WTC11 (cell line): ENCODE data around the gene RPL36. TPM values are rescaled to one million over a fixed set of nuclear protein-coding genes. Genes with fewer than 3 reads are reported as not detected.

ENCODE experiments used
- ATAC-seq: fragments of 200-7000 bp; cut with Tn5 transposase; 2 replicates; pipeline ENCODE4 v1.10.0; 2021; ENCODE audit warnings: mild to moderate bottlenecking, moderate library complexity
- CTCF ChIA-PET: fragments of 300-600 bp; sonication (Branson Sonifier 250); formaldehyde crosslinking; loops from one replicate; lab custom pipeline; 2021; ENCODE audit warnings: antibody characterized with exemption; lab: Charles Lee
- POLR2A ChIA-PET: fragments of 350-600 bp; sonication (Branson Sonifier 250); formaldehyde crosslinking; loops from one replicate; lab custom pipeline; 2021; ENCODE audit warnings: antibody characterized with exemption; lab: Charles Lee
- DNase-seq: peaks from one replicate; pipeline ENCODE4 v3.0.0; 2021; ENCODE audit warnings: low spot score
- H3K27ac Mint-ChIP-seq: 2 replicates; pipeline ENCODE4 v1.8.0; 2021; ENCODE audit warnings: mixed read lengths
- H3K27me3 Mint-ChIP-seq: 2 replicates; pipeline ENCODE4 v1.8.0; 2021; ENCODE audit warnings: low read depth, mild to moderate bottlenecking, moderate library complexity, mixed read lengths
- H3K36me3 Mint-ChIP-seq: 2 replicates; pipeline ENCODE4 v1.8.0; 2021; ENCODE audit warnings: mixed read lengths
- H3K4me1 Mint-ChIP-seq: 2 replicates; pipeline ENCODE4 v1.8.0; 2022; ENCODE audit warnings: mixed read lengths
- H3K4me3 Mint-ChIP-seq: 2 replicates; pipeline ENCODE4 v1.8.0; 2021; ENCODE audit warnings: mild to moderate bottlenecking, moderate library complexity, mixed read lengths
- H3K9me3 Mint-ChIP-seq: 2 replicates; pipeline ENCODE4 v1.8.0; 2021; ENCODE audit warnings: mixed read lengths
- ATF1 ChIP-seq: sonication (generic); formaldehyde crosslinking; IDR thresholded peaks from 2 replicates; pipeline ENCODE4 v1.8.1; 2023; ENCODE audit warnings: mild to moderate bottlenecking, moderate library complexity, missing genetic modification reagents
- CREM ChIP-seq: sonication (generic); formaldehyde crosslinking; IDR thresholded peaks from 2 replicates; pipeline ENCODE4 v1.8.1; 2022; ENCODE audit warnings: mild to moderate bottlenecking, missing genetic modification reagents, moderate library complexity
- FOXJ3 ChIP-seq: sonication (generic); formaldehyde crosslinking; IDR thresholded peaks from 2 replicates; pipeline ENCODE4 v1.9.0; 2021; ENCODE audit warnings: missing genetic modification reagents, mild to moderate bottlenecking, borderline replicate concordance
- GABPB1 ChIP-seq: sonication (generic); formaldehyde crosslinking; IDR thresholded peaks from 2 replicates; pipeline ENCODE4 v1.8.1; 2023; ENCODE audit warnings: mild to moderate bottlenecking, missing genetic modification reagents
- JAZF1 ChIP-seq: fragments of 250-450 bp; sonication (Bioruptor Pico); IDR thresholded peaks from 2 replicates; pipeline ENCODE4 v1.9.0; 2021; ENCODE audit warnings: moderate library complexity, mild to moderate bottlenecking, inconsistent platforms
- NFE2L1 ChIP-seq: sonication (generic); formaldehyde crosslinking; IDR thresholded peaks from 2 replicates; pipeline ENCODE4 v1.8.1; 2023; ENCODE audit warnings: missing genetic modification reagents
- RELA ChIP-seq: sonication (generic); formaldehyde crosslinking; IDR thresholded peaks from 2 replicates; pipeline ENCODE4 v1.8.1; 2022; ENCODE audit warnings: missing genetic modification reagents, mild to moderate bottlenecking, borderline replicate concordance
- TCF7 ChIP-seq: sonication (generic); formaldehyde crosslinking; IDR thresholded peaks from 2 replicates; pipeline ENCODE4 v1.8.0; 2022; ENCODE audit warnings: mild to moderate bottlenecking, low read depth, missing genetic modification reagents, moderate library complexity
- TEAD1 ChIP-seq: sonication (generic); formaldehyde crosslinking; IDR thresholded peaks from 2 replicates; pipeline ENCODE4 v1.8.0; 2022; ENCODE audit warnings: mild to moderate bottlenecking, missing genetic modification reagents
- ZNF671 ChIP-seq: fragments of 250-450 bp; sonication (Bioruptor Pico); IDR thresholded peaks from 2 replicates; pipeline ENCODE4 v1.8.0; 2021; ENCODE audit warnings: mild to moderate bottlenecking
- total RNA-seq: library from RNA; stranded (reverse); gene quantifications from 3 replicates; pipeline ENCODE4 v1.2.3, GENCODE V29; 2021
- TF ChIP-seq, protein P1 (sequence below): sonication (generic); formaldehyde crosslinking; IDR thresholded peaks from 2 replicates; pipeline ENCODE4 v1.8.0; 2022; ENCODE audit warnings: missing genetic modification reagents
- TF ChIP-seq, protein P2 (sequence below): sonication (generic); formaldehyde crosslinking; IDR thresholded peaks from 2 replicates; pipeline ENCODE4 v1.8.1; 2022; ENCODE audit warnings: low read depth, mild to moderate bottlenecking, moderate library complexity, missing genetic modification reagents, borderline replicate concordance
- TF ChIP-seq, protein P3 (sequence below): fragments of 250-450 bp; sonication (Bioruptor Pico); IDR thresholded peaks from 2 replicates; pipeline ENCODE4 v1.9.0; 2021; ENCODE audit warnings: mild to moderate bottlenecking, borderline replicate concordance
- TF ChIP-seq, protein P4 (sequence below): sonication (generic); formaldehyde crosslinking; IDR thresholded peaks from 2 replicates; pipeline ENCODE4 v1.8.1; 2022; ENCODE audit warnings: mild to moderate bottlenecking, moderate library complexity, missing genetic modification reagents

RPL36 gene
- total RNA-seq, 1 experiment from 2014 or later = 1,080 TPM

DNA sequence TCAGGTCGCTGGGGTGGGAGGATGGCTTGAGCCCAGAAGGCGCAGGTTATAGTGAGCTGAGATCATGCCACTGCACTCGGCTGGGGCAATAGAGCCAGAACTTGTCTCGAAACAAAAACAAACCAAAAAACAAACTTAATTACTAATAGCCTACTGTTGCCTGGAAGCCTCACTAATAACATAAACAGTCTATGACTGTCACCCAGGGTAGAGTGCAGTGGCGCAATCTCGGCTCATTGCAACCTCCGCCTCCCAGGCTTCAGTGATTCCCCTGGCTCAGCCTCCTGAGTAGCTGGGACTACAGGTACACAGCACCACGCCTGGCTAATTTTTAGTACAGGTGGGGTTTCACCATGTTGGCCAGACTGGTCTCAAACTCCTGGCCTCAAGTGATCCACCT lies 48.3 kb downstream of the RPL36 start:
- ATAC-seq (no peak), DNase-seq (no peak)
- H3K4me3 Mint-ChIP-seq = no peak overlapping the region
- H3K27ac Mint-ChIP-seq = no peak overlapping the region
- H3K36me3 Mint-ChIP-seq = no peaks in the 10 kb centered on the region
- H3K9me3 Mint-ChIP-seq = peaks cover 8% of the 10 kb centered on the region
- POLR2A ChIA-PET = no interaction called here
- H3K27me3 Mint-ChIP-seq = peaks cover 16% of the 10 kb centered on the region
- CTCF ChIA-PET = interaction anchor here (0.7 to 0.8 kb wide), 2 partner anchors 205 to 229 kb away, joined by 3 to 4 read pairs; no protein-coding TSS in a partner anchor
- TF ChIP-seq ATF1 (CRISPR knock-in tag) (no peak), CREM (no peak), GABPB1 (CRISPR knock-in tag) (no peak), FOXJ3 (no peak), NFE2L1 (no peak), TEAD1 (CRISPR knock-in tag) (no peak), RELA (CRISPR knock-in tag) (no peak), JAZF1 (CRISPR knock-in tag) (no peak), ZNF671 (CRISPR knock-in tag) (no peak), TCF7 (no peak)
- TF ChIP-seq, protein P1, sequence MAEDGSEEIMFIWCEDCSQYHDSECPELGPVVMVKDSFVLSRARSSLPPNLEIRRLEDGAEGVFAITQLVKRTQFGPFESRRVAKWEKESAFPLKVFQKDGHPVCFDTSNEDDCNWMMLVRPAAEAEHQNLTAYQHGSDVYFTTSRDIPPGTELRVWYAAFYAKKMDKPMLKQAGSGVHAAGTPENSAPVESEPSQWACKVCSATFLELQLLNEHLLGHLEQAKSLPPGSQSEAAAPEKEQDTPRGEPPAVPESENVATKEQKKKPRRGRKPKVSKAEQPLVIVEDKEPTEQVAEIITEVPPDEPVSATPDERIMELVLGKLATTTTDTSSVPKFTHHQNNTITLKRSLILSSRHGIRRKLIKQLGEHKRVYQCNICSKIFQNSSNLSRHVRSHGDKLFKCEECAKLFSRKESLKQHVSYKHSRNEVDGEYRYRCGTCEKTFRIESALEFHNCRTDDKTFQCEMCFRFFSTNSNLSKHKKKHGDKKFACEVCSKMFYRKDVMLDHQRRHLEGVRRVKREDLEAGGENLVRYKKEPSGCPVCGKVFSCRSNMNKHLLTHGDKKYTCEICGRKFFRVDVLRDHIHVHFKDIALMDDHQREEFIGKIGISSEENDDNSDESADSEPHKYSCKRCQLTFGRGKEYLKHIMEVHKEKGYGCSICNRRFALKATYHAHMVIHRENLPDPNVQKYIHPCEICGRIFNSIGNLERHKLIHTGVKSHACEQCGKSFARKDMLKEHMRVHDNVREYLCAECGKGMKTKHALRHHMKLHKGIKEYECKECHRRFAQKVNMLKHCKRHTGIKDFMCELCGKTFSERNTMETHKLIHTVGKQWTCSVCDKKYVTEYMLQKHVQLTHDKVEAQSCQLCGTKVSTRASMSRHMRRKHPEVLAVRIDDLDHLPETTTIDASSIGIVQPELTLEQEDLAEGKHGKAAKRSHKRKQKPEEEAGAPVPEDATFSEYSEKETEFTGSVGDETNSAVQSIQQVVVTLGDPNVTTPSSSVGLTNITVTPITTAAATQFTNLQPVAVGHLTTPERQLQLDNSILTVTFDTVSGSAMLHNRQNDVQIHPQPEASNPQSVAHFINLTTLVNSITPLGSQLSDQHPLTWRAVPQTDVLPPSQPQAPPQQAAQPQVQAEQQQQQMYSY (CRISPR knock-in tag) = no peak
- TF ChIP-seq, protein P2, sequence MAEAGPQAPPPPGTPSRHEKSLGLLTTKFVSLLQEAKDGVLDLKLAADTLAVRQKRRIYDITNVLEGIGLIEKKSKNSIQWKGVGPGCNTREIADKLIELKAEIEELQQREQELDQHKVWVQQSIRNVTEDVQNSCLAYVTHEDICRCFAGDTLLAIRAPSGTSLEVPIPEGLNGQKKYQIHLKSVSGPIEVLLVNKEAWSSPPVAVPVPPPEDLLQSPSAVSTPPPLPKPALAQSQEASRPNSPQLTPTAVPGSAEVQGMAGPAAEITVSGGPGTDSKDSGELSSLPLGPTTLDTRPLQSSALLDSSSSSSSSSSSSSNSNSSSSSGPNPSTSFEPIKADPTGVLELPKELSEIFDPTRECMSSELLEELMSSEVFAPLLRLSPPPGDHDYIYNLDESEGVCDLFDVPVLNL (CRISPR knock-in tag) = no peak
- TF ChIP-seq, protein P3, sequence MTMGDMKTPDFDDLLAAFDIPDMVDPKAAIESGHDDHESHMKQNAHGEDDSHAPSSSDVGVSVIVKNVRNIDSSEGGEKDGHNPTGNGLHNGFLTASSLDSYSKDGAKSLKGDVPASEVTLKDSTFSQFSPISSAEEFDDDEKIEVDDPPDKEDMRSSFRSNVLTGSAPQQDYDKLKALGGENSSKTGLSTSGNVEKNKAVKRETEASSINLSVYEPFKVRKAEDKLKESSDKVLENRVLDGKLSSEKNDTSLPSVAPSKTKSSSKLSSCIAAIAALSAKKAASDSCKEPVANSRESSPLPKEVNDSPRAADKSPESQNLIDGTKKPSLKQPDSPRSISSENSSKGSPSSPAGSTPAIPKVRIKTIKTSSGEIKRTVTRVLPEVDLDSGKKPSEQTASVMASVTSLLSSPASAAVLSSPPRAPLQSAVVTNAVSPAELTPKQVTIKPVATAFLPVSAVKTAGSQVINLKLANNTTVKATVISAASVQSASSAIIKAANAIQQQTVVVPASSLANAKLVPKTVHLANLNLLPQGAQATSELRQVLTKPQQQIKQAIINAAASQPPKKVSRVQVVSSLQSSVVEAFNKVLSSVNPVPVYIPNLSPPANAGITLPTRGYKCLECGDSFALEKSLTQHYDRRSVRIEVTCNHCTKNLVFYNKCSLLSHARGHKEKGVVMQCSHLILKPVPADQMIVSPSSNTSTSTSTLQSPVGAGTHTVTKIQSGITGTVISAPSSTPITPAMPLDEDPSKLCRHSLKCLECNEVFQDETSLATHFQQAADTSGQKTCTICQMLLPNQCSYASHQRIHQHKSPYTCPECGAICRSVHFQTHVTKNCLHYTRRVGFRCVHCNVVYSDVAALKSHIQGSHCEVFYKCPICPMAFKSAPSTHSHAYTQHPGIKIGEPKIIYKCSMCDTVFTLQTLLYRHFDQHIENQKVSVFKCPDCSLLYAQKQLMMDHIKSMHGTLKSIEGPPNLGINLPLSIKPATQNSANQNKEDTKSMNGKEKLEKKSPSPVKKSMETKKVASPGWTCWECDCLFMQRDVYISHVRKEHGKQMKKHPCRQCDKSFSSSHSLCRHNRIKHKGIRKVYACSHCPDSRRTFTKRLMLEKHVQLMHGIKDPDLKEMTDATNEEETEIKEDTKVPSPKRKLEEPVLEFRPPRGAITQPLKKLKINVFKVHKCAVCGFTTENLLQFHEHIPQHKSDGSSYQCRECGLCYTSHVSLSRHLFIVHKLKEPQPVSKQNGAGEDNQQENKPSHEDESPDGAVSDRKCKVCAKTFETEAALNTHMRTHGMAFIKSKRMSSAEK (CRISPR knock-in tag) = no peak
- TF ChIP-seq, protein P4, sequence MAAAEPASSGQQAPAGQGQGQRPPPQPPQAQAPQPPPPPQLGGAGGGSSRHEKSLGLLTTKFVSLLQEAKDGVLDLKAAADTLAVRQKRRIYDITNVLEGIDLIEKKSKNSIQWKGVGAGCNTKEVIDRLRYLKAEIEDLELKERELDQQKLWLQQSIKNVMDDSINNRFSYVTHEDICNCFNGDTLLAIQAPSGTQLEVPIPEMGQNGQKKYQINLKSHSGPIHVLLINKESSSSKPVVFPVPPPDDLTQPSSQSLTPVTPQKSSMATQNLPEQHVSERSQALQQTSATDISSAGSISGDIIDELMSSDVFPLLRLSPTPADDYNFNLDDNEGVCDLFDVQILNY (CRISPR knock-in tag) = no peak
- H3K4me1 Mint-ChIP-seq = no peaks in the 10 kb centered on the region

Other genes starting within 250 kb of the RPL36 start
- not detected in 3 replicates for gene ZNRF4, start 234.9 kb upstream of the RPL36 start, total RNA-seq
- 0.60 to 0.85 TPM (median 0.76 TPM) in 3 replicates for gene TINCR, start 122.3 kb upstream of the RPL36 start, total RNA-seq
- gene SAFB2, start 67.5 kb upstream of the RPL36 start, total RNA-seq = 70.0 to 100 TPM (median 77.8 TPM) in 3 replicates
- gene SAFB, start 67.2 kb upstream of the RPL36 start, total RNA-seq = 106 to 141 TPM (median 110 TPM) in 3 replicates
- 30.0 to 32.8 TPM (median 32.5 TPM) in 3 replicates for gene MICOS13, start 9.8 kb upstream of the RPL36 start, total RNA-seq
- gene HSD11B1L, start 9.3 kb upstream of the RPL36 start, total RNA-seq = 11.8 to 19.1 TPM (median 15.5 TPM) in 3 replicates
- 171 to 186 TPM (median 180 TPM) in 3 replicates for gene LONP1, start 29.9 kb downstream of the RPL36 start, total RNA-seq
- gene CATSPERD, start 30.3 kb downstream of the RPL36 start, total RNA-seq = 0.50 TPM in 1 of 3 replicates, not detected in the others
- gene PRR22, start 94.5 kb downstream of the RPL36 start, total RNA-seq = 2.6 to 3.3 TPM (median 3.0 TPM) in 3 replicates
- gene DUS3L, start 100.9 kb downstream of the RPL36 start, total RNA-seq = 30.6 to 39.3 TPM (median 34.6 TPM) in 3 replicates
- 4.7 to 6.1 TPM (median 4.9 TPM) in 3 replicates for gene NRTN, start 114.8 kb downstream of the RPL36 start, total RNA-seq
- not detected in 3 replicates for gene FUT6, start 149.4 kb downstream of the RPL36 start, total RNA-seq
- 0.23 to 0.62 TPM (median 0.48 TPM) in 3 replicates for gene FUT3, start 161.2 kb downstream of the RPL36 start, total RNA-seq
- 0.16 to 0.23 TPM (median 0.17 TPM) in 3 replicates for gene FUT5, start 180.2 kb downstream of the RPL36 start, total RNA-seq
- gene NDUFA11, start 213.5 kb downstream of the RPL36 start, total RNA-seq = 260 to 261 TPM (median 260 TPM) in 3 replicates
- gene VMAC, start 214.6 kb downstream of the RPL36 start, total RNA-seq = 2.5 to 3.3 TPM (median 3.3 TPM) in 3 replicates
- gene CAPS, start 224.0 kb downstream of the RPL36 start, total RNA-seq = 4.6 to 5.8 TPM (median 5.3 TPM) in 3 replicates